GM12878 (cell line): ENCODE results near the gene MLEC.

Experiments
- ATF2 ChIP-seq: IDR thresholded peaks from 2 replicates; pipeline ENCODE4 v1.6.1; 2012; ENCODE audit warnings: low read length, inconsistent platforms
- ATF3 ChIP-seq: IDR thresholded peaks from 2 replicates; pipeline ENCODE4 v1.6.1; 2011; ENCODE audit warnings: low read depth, mild to moderate bottlenecking, low read length, moderate library complexity, borderline replicate concordance; ENCODE audit errors: extremely low read depth
- CBX3 ChIP-seq: fragments of 200-600 bp; sonication (generic); IDR thresholded peaks from 2 replicates; pipeline ENCODE4 v1.6.1; 2016; ENCODE audit warnings: low read depth, borderline replicate concordance
- CTCF ChIP-seq, 3 experiments: IDR thresholded peaks in 2 of 3; conservative IDR thresholded peaks in 1 of 3; 2 replicates each; pipeline ENCODE4 v1.5.1; 2011; ENCODE audit warnings: low read depth in 3 of 3, low read length in 3 of 3, mild to moderate bottlenecking in 3 of 3, control low read depth in 2 of 3, moderate library complexity in 2 of 3, inconsistent platforms in 1 of 3, mixed read lengths in 1 of 3; ENCODE audit not compliant: control insufficient read depth in 2 of 3, insufficient read depth in 1 of 3; ENCODE audit errors: extremely low read depth in 1 of 3
- FOXK2 ChIP-seq: fragments of 450-650 bp; IDR thresholded peaks from 2 replicates; pipeline ENCODE4 v1.6.1; 2017; ENCODE audit warnings: mild to moderate bottlenecking, moderate library complexity
- MYC ChIP-seq: IDR thresholded peaks from 2 replicates; pipeline ENCODE4 v1.6.1; 2011; ENCODE audit warnings: mild to moderate bottlenecking, low read length, moderate library complexity, inconsistent platforms; ENCODE audit not compliant: insufficient read depth, insufficient replicate concordance, insufficient read length, severe bottlenecking
- NFIC ChIP-seq: IDR thresholded peaks from 2 replicates; pipeline ENCODE4 v1.6.1; 2012; ENCODE audit warnings: low read depth, mild to moderate bottlenecking, inconsistent platforms, low read length, moderate library complexity
- NFYB ChIP-seq: IDR thresholded peaks from 2 replicates; pipeline ENCODE4 v1.6.1; 2011; ENCODE audit warnings: low read depth, mild to moderate bottlenecking, low read length, improper control_type of control experiment, moderate library complexity; ENCODE audit not compliant: insufficient read depth
- NKRF ChIP-seq: fragments of 450-650 bp; conservative IDR thresholded peaks from 2 replicates; pipeline ENCODE4 v1.6.1; 2017; ENCODE audit warnings: mild to moderate bottlenecking, moderate library complexity
- RAD21 ChIP-seq: IDR thresholded peaks from 2 replicates; pipeline ENCODE4 v1.6.1; 2011; ENCODE audit warnings: mild to moderate bottlenecking, low read depth, low read length, moderate library complexity; ENCODE audit not compliant: insufficient read depth

GRCh38 chr12:120739821-120740613, 53.1 kb downstream of the MLEC start:
- TF ChIP-seq NKRF = no peak
- TF ChIP-seq MYC = no peak
- no peak for TF ChIP-seq NFIC
- TF ChIP-seq NFYB = no peak
- no peak for TF ChIP-seq FOXK2
- TF ChIP-seq CTCF (IDR thresholded peaks at IDR 0.05 in 2 of 3, conservative IDR thresholded peaks at IDR 0.05 in 1 of 3; ENCODE audit: control insufficient read depth in 2 of 3, extremely low read depth in 1 of 3, insufficient read depth in 1 of 3, low read depth in 3 of 3, low read length in 3 of 3) = no peak
- no peak for TF ChIP-seq ATF2
- no peak for TF ChIP-seq RAD21
- no peak for TF ChIP-seq ATF3
- no peak for TF ChIP-seq CBX3
